NOMO-1 treated with DMSO at 0.1 percent for 48 hours (cell line): ENCODE results near the gene TNFAIP2.

Experiments
- DNase-seq: peaks from one replicate; lab custom pipeline; 2025; ENCODE audit not compliant: unreplicated experiment; lab: John Stamatoyannopoulos, UW

Gene TNFAIP2

DNA sequence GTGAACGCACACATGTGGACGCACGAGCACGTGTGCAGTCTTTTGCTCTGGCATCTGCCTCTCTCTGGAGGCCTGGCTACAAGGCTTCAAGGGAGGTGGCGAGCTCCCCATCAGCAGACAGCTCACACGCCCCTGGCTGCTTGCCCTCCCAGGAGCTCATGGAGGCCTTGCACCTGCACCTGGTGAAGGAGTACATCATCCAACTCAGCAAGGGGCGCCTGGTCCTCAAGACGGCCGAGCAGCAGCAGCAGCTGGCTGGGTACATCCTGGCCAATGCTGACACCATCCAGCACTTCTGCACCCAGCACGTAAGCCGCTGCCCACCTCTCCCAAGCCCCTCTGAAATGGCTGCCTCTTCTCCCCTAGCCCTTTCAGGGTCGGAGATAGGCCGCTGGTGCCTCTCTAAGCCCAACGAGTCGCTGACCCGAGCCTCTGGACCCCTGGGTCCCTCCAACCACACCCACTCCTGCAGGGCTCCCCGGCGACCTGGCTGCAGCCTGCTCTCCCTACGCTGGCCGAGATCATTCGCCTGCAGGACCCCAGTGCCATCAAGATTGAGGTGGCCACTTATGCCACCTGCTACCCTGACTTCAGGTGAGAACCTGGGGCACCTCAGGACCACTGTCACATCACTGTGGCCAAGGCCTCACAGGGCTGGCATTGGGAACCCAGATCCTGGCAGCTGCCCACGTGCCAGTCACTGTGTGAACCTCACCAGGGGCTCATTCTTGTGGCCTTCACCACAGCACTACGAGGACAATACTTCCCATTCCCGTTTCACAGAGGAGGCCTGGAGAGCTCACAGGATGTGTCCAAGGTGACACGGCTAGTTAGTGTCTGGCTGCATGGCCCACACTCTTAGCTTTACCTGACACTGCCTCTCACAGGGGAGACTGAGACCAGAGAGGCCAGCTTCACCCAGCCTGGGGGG, 10.2 kb downstream of the TNFAIP2 start:
- no peak for DNase-seq

DNA sequence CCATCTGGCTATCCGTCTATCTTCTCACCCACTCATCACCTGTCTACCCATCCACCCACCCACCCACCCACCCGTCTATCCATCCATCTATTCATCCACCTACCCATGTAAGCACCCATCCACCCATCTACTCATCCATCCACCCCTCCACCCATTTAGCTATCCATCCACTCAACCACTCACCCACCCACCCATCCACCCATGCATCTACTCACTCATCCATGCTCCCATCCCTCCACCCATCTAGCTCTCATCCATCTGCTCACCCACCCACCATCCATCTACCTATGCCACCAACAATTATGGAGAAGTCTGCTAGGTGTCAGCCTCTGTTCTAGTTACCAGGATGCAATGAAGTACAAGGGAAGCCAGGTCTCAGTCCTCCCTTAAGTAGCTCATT, 11.1 kb downstream of the TNFAIP2 start:
- no peak for DNase-seq

DNA sequence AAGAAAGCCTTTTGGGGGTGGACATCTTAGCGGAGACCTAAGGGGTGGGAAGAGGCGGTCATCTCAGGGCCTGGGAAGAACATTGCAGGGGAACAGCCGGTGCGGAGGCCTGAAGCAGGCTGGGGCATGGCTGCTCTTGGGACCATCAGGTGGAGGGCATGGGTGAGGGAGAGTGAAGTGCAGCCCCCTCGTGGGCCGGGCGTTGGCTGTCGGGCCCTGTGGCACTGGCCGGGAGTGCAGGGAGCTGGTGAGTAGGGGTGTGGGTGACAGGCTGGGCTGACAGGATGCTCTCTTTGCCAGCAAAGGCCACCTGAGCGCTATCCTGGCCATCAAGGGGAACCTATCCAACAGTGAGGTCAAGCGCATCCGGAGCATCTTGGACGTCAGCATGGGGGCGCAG, 11.7 kb downstream of the TNFAIP2 start:
- no peak for DNase-seq

DNA sequence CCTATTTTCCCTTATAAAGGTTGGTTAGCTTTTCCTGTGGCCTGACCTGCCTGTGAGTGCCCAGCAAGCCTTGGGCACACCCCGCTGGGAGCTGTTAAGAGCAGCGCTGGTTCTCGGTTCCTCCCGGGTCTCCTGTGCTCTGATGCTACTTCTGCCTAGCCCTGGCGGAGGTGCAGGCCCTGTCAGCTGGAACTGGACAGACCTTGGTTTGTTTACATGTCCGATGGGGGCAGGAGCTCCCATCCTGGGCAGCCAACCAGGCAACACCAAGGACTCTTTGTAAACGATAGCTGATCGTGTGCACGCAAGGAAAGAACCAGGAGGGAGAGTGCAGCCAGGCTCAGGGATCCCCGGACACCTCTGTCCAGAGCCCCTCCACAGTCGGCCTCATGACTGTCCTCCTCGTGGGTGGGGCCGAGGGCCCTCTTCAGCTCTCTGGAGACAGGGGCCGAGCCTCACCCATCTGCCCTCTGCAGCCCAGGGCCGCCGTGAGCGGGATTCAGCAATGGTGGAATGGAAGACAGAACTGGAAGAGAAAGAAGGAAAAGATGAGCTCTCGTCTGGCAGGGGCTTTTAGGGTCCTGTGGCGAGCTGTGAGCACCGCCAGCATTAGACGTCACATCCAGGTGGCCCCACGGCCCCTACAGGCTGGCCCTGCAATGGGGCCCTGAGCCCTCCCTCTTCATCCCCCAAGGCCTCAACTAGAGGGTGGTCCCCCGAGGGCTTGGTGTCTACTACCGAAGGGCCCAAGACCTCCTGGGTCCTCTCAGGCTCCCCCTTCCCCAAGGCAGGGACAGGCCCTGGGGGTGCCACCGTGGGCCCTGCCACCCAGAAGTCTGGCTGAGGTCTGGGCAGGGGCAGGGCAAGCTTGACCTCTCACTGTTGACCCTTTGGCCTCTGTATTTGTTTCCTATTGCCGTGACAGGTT, 12.3 kb downstream of the TNFAIP2 start:
- no peak for DNase-seq

DNA sequence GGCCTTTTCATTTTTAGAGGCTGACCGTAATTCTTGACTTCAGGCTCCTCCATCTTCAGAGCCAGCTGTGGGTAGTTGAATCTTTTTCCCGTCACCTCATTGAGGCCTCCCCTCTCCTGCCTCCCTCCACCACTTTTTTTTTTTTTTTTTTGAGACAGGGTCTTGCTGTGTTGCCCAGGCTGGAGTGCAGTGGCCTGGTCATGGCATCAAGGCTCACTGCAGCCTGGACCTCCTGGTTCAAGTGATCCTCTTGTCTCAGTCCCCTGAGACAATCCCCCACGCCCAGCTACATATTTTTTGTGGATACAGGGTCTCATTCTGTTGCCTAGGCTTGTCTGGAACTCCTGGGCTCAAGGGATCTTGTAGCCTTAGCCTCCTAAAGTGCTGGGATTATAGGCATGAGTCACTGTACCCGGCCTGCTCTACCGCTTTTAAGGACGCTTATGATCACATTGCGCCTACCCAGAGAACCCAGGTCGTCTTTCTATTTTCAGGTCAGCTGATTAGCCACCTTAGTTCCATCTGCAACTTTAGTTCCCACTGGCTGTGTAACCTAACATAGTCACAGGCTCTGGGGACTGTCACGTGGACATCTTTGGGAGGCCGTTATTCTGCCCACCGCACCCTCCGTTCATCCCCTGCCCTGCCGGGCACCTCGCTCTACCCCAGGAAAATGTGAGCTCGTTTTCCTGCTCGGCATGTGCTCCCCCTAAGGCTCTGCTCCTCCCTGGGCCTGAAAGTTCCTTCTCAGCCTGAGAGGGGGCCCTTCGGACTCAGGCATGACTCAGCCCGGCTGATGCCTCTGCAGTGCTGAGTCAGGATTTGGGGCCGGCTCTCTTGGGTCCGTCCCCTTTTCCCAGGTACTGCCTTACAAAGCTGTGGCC, 13.4 kb downstream of the TNFAIP2 start:
- DNase-seq, result no peak

DNA sequence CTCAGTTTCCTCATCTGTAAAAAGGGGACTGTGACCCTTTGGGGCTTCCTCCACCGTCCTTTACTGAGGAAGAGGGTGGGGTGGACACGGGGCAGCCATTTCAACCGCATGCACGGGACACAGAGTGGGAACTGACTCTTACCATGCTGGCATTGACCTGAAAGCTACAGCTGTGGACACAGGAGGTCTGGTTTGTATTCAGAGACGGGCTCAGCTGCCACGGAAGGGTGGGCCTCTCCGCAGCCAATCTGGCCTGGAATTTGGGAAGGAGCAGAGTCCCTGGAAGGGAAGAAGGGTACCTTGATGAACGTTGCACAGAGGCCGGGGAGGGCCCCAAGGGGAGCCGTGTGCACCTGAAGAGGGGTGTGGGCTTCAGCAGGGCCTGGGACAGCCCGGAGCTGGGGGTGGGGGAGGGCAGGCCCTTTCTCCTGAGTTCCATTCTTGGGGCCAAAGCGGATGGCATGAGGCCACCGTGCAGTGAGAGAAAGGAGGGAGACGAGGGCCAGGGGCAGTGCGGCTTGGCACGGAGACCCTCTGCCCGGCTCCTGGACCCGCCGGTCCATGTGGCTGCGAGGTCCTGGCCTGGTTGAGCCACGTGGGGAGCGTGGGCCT, 14.5 kb downstream of the TNFAIP2 start:
- no peak for DNase-seq

DNA sequence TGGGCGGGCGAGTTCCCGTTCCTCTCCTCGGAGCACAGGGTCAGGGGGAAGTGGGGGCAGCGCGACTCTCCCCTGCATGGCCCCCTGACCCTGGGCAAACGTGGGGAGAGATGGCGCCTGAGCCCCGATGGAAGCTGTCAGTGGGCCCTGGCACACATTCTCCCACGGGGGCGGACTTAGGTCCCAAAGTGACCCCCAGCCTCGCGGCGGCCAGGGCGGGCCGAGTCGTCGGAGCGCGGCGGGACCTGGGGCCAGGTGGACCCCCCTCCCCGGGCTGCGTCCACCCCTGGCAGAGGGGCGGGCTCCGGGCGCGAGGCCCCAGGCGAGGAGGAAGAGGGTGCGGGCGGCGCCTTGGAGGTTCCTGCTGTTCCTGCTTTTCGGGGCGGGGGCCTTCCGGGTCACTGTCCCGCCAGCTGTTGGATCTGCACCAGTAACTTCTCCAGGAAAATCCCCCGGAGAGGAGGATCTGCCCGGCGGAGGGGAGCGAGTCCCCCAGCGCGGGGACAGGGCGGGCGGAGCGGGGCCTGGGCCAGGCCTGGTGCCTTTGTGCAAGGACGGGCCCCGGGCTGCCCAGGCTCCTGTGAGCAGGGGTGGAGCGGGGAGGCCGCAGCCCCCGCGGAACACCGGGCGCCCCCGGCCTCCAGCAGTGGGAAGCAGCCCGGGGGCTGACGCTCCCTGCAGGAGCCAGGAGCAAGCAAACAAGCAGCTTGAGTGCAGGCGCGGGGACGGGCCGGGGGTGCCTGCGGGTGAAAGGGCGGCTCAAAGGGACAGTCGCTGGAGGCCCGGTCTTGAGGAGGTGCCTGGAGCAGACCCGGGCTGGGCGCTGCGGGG, 15.3 kb downstream of the TNFAIP2 start:
- DNase-seq, result no peak

DNA sequence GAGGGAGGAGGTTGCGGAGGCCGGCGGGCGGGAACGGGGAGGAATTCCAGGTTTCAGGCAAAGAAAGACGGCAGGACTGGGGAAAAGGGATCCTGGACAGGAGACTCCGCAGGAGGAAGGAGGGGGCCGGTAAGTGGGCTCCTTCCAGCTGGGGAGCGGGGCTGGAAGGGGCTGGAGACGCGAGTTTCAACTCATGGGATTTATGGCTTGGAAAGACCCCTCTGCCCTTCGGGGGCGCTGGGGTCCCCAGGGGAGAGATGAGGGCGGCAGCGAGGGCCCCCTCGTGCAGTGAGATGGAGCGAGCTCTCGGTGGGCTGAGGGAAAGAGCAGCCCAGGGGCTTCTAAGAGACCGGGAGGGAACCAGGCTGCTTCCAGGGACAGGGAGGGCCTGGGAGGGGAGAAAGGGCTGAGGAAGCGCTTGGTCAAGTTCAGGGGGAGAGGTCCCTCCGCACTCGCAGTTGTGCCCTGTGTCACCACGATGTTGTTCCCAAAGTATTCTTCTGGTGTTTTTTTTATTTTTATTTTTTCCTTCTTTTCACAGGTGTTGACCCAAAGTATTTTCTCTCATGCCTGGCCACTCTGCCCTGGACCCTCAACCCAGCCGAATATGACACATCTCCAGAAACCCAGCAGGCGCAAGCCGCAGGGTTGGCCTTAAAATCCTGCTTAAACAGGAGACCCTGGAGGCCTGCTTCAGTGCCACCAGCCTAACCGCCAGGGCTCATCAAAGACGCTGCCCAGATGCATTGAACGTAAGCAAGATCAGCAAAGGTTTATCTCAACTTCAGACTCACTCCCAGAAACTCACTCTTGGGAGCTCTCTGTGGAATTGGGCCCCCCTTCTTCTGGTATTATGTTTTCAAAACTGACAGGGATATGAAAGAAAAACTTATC, 16.1 kb downstream of the TNFAIP2 start:
- DNase-seq, result no peak

DNA sequence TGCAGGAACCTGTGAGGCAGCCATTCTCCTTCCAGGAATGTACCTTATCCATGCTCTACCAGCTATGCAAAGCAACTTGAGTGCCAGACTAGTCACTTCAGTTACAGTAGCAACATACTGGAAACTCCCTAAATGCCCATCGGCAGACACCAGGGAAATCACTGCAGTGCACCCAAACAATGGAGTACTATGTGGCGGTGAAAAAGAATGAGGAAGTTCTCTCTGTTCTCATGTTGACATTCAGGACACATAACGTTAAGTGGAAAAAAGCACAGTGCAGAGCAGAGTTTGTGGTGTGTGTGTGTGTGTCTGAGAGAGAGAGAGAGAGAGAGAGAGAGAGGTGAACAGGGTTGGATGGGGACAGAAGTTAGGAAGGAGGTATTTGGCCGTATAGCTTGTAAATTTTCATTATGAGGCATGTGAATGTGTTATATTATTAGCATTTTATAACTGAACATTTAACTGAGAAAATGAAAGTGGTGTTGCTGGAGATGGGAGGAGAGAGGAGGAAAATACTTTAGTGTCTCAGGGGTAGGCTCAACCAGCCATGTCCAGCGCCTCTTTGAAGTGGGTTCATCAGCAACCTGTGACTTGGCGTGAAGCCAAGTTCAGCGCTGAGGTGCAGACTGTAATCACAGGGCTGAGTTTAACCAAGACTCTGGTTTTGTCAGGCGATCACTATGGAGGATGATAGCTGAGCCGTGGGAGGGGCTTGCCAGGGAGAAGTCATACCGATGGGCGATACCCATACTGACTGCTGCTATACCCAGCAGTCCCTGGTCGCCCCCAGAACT, 17.3 kb downstream of the TNFAIP2 start:
- DNase-seq, result no peak

DNA sequence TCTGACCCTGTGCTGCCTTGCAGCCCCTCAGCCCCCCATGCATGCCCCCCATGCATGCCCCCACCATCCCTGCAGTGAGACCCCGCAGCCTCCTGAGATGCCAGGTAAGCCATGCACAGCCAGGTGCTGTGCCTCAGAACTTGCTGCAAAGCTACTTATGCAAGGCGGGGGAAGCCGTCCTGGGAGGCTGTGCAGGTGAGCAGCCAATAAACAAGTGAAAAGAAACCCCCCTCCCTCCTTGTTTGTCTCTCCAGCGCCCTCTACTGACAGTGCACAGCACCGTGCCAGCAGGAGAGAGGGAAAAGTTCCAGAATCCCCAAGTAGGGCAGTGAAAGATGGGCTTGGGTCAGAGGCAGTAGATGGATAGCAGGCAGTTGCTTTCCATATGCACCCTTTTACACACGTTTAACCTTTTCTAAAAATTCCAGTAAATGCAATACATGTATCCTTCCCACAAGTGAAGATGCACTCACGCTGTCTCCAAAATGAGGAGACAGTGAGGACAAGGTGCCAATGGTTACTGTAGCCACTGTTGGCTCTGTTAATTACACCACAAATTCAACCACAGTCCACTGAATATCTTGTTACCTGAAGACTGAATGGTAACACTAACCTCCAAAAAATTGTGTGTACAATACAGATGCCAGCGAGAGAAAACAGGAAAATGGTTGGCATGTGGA, 18.0 kb downstream of the TNFAIP2 start:
- peak; percentile 29 for DNase-seq

DNA sequence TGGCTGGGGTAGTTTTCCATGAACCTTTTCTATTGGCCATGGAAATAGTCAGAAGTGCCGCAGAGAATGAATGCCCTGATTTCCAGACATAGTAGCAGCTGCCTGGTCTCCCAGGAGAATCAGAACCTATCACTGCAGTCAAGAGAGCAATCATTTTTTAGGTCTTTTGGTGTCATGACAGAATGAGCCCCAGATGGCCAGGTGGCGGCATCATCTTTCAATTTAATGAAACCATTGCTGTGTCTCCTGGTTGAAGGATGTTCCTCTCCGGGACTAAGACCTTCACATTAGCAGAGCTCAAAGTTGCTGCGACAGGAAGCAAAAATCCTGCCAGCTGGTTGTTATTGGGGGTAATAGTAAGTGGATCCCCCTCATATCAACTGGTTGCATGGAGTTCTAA, 18.8 kb downstream of the TNFAIP2 start:
- DNase-seq, result no peak

DNA sequence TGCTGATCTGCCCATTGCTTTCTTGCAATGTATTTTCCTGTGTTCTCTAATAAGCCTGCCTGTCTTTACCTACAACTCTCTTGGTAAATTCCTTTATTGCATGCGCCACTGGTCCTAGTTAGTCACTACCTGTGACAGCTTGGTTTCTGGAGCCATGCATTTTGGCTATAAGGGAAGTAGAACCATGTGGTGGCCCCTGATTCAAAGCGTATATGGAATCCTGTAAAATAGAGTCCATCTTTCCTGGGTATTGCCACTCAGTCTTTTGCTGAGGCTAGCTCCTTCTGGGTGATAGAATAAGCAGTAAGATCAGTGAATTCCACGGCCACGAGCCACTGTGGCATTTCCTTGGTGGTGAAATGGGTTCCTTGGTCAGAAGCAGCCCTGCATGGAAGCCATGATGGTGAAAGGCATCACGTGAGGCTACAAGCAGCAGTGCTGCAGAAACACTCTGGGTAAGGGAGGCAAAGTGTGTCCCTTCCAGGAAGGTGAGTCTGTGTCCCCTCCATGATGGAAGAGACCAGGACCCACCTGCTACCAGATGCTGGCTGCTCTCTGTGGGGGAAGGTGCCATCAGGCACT, 19.6 kb downstream of the TNFAIP2 start:
- DNase-seq, result no peak

DNA sequence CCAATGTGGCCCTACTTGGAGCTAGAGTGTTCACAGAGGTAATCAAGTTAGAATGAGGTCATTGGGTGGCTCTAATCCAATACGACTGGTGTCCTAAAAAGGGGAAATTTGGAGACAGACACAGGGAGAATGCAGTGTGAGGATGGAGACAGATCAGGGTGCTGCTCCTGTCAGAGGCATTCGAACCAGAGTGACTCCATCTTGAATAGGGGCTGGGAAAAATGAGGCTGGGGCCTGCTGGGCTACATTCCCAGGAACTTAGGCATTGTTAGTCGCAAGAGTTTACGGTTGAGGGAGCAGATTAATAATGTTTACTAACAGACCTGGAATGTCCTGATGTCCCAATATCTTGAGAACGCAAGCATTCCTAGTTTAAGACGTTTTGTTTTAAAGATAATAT, 20.2 kb downstream of the TNFAIP2 start:
- DNase-seq, result no peak

DNA sequence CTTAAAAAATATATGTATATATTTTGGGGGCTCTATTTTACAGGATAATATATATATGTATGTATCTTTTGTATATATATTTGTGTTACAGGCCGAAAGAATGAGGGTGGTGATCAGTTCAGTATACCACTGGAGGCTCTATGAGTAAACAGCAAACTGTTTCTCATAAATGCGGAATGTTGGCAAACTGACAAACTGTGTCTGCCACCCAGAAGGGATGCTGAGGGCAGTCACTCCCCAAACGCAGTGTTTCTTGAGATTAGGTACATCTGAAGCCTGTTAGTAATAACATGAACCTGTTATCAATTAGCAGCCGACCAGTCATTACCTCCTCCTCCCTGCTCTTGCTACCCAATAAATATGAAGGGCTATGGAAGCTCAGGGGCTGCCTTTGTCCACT, 20.8 kb downstream of the TNFAIP2 start:
- no peak for DNase-seq

DNA sequence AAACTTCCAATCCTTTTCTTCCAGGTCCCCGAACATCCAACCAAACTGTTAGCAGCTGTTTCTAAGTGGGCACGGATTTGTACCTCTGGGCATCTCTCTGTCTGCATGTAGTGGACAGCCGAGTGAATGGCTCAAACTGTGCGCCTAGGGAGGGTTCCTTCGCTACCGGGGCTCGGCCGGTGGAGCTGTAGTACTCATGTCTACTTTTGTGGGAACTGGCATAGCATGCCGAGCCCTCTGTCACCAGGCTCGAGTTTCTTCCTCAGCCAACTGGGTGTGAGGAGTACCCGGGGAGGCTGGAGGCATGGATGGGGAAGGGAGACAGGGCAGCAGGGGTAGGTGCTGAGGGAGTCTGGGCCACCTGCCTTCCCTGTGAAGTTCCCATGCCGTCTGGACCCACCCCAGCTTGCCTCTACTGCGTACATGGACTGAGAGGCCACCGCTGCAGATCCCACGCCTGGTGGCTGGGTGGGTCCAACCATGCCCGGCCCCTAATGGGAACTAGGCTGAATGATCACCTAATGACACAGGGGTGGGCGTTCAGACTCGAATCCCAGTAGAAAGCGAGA, 23.0 kb downstream of the TNFAIP2 start:
- DNase-seq, result no peak

DNA sequence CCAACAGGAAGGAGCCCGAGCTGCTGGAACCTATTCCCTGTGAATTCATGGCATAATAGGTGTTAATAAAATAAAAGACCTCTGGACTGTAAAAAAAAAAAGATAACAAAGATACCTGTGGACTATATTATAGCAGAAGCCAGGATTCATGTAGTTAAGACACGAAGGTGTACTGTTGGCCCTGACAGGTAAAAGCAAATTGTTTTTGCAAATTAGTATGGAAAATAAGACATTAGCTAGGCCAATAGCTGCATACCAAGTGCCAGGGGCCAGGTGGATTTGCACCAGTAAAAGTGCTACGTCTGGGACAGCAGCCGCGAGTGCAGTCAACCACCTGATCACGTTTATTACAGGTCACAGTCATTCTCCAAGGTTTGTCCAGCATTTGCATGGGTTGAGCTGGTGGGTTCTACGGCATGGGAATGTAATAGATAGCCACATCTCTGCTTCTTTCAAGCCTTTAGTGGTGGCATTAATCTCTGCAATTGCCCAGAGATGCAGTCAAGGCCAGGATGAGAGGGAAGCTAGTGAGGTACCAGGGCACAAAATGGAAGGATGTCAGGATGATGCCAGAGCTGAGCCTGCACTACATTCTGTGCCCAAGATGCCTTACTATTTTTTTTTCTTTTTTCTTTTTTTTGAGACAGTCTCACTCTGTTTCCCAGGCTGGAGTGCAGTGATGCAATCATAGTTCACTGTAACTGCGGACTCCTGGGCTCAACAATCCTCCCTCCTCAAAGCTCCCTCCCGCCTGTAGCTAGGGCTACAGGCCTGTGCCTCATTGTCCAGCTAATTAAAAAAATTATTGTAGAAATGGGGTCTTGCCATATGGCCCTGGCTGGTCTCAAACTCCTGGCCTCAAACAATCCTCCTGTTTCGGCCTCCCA, 26.3 kb downstream of the TNFAIP2 start:
- DNase-seq, result no peak
